Midbrain (tissue), 1 donor: ENCODE measurements around the gene BCL2L13.
A peak's percentile ranks its signal among the peaks of the same experiment; 100 is the strongest.
"Not testable (repeated sequence)": the region's sequence is repeated elsewhere in the genome, so short reads cannot be mapped to it uniquely, and the experiment has no call there.

Experiments
- DNase-seq: peaks from one replicate; lab custom pipeline; 2025; lab: John Stamatoyannopoulos, UW

Gene BCL2L13

DNA sequence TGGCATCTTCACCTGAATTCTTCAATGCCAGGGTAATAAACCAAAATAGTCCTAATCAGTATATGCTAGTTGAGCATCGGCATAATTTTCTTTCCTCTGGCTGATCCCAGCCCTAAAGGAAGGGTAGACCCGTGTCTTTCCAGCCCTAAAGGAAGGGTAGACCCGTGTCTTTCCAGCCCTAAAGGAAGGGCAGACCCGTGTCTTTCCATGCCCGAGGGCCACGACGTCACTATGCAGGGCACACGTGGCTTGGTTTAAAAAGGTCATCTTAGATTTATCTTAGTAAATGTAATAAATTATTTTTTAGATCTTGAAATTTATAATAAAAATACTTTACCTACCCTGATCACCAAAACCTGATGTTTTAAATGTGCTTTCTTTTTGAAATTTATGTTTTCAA lies 90.2 kb downstream of the BCL2L13 start:
- DNase-seq, result no peak

DNA sequence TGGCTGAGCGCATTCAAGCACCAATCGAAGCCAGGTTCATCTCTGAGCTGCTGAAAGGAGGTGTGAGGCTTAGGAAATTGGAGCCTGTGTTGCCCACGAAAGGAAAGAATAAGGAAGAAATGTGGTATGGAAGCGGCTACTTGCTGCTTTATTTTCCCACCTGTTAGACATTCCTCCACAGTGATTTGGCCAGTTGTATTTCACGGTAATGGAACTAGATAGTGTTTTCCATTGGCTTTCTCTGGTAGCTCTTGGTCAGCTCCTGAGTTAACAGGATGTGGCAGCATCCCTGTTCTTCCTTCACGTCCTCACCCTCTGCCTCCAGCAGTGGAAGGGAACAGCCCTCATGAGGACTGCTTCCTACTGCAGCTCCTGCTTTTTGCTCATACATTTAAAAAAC lies 91.0 kb downstream of the BCL2L13 start:
- DNase-seq, result no peak

GRCh38 chr22:17732251-17732854 lies 93.8 kb downstream of the BCL2L13 start:
- DNase-seq, result no peak

- no peak for DNase-seq
Measured at GRCh38 chr22:17733466-17733865, 94.9 kb downstream of the BCL2L13 start.

GRCh38 chr22:17734187-17734586 lies 95.6 kb downstream of the BCL2L13 start:
- no peak for DNase-seq

GRCh38 chr22:17738386-17739128 lies 100.0 kb downstream of the BCL2L13 start:
- DNase-seq, result no peak

DNA sequence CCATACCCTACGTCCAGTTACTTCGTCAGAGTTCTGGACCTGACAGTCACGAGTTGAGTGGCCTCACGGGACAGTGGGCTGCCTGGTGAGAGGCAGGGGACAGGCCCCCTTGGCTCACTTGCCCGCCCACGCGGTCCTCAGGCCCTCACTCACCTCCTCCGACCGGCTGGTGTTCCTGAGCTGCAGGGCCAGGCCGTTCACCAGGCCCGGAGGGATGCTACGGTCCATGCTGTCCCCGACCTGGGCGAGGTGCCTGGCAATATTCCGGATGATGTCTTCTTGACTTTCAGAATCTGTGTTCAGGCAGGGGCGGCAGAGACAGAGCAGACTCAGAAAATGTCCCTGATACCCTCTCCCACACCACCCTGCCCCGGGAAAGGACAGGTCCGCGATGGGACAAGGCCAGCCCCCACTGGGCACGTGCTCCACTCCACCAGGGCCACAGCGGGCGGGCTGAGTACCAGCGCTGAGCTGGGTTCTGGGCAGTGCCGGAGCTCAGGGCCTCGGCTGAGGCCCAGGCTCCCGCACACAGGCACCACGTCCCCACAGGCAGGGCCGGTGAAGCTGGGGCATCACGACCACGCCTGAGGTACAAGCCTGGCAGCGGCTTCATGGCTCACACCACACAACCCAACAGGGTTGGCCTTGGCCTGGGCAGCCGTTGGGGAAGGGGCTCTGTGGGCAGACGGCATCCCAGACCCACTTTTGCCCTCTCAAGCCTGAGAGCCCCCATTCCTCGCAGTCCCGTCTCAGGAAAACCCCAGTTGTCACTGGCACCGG lies 100.8 kb downstream of the BCL2L13 start:
- DNase-seq, result no peak

DNA sequence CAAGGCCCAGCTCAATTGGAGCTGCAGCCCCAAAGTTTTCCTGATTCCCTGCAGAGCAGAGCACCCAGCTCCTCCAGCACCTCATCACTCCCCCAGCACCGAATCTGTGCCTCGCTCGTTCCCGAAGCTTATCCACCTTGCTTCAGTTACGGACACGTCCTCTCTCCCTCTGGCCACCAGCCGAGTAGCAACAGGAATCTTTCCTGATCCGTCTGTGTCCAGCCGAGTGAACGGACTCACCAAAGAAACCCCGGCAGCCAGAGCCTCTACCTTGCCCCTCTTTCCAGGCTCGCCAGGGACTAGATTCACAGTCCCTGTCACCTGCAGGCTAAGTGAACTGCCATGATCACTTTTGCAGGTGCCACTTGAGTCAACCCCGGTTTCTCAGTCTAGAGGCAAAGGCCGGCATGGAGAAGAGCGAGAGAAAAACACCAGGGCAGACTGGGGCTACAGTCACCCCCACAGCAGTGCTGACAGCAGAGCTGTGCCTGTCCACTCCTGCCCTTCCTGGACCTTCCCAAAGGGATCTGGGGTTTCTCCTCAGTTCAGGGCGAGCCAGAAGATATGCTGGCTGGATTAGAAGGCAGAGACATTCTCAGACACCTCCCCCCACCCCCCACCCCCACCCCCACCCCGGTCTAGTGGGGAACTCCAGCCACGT lies 103.4 kb downstream of the BCL2L13 start:
- no peak for DNase-seq

GRCh38 chr22:17742527-17742902 lies 104.0 kb downstream of the BCL2L13 start:
- DNase-seq, result peak; percentile 71

DNA sequence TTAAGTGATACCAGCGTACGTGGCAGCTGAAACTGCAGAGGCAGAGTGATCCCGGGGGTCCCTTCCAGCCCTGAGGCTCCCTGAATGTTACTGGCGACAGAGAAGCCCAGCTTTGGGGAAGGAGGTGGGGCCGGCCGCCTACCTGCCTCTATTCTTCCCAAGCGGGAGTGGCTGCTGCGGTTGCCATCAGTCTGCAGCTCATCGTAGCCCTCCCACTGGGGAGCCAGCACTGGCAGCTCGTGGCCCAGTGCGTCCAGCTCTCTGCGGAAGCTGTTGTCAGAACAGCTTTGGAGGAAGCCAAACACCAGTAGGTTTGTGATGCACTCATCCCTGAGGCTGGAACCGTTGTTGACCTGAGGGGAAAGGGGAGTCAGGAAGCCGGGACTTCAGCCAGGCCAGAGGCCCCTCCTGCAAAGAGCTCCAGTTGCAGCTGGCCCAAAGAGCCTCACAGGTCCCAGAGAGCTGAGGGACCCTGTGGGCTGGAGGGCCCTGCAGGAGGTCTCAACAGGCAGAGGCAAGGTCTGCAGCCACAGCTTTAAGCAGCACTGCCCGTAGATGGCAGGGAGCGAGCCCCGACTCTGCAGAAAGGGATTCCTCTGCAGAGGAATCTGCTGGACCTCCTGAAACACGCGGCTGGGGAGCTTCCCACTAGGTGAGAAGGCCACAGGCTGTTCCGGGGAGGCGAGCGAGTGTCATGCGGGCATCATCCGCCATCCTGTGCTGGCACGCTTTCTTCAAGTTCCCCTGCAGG lies 105.3 kb downstream of the BCL2L13 start:
- DNase-seq, result no peak

DNA sequence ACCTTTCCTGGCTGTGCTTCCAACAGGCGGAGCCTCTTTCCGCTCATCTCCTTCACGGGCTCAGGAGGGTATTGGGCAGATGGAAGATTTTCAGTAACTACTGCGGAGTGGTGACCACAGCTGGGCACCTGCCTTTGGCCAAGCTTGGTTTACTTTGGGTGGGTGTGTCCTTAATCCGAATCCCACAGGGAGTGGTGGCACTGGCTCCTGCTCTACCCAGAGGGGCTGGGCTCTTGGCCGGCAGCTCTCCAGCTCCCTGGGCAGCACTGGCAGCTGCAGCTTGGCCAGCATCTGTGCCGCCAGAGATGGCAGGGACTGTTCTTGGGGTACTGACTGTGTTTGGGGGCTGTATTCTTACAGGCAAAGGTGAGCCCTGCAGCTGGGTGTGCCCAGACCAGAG lies 105.9 kb downstream of the BCL2L13 start:
- DNase-seq, result no peak

DNA sequence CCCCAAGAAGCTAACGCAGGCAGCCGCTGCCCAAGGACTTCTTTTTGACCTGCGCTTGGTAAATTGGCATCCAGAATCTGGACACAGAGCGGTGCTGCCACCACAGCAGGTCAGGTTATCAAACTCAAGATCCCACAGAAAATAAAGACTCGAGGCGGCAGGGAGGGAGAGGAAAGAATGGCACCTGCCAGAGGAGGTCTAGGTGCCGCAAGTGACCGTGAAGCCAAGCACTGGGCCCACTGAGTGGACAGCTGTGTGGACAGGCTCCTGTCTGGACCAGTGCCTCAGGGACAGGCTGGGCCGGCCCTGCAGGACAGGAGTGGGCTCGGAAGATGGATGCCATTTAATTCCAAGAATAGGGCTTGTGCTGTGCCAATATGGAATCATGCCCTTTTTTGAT lies 108.4 kb downstream of the BCL2L13 start:
- DNase-seq, result no peak

GRCh38 chr22:17748555-17749353 lies 110.2 kb downstream of the BCL2L13 start:
- DNase-seq, result no peak

- no peak for DNase-seq
Measured at GRCh38 chr22:17749605-17750395, 111.2 kb downstream of the BCL2L13 start.

GRCh38 chr22:17751596-17751995 lies 113.0 kb downstream of the BCL2L13 start:
- DNase-seq, result no peak

- DNase-seq, result no peak
Measured at GRCh38 chr22:17753401-17753989, 114.9 kb downstream of the BCL2L13 start.

- peak; percentile 18 for DNase-seq
Measured at GRCh38 chr22:17754233-17754925, 115.8 kb downstream of the BCL2L13 start.

- DNase-seq, result no peak
Measured at GRCh38 chr22:17761138-17761488, 122.6 kb downstream of the BCL2L13 start.

DNA sequence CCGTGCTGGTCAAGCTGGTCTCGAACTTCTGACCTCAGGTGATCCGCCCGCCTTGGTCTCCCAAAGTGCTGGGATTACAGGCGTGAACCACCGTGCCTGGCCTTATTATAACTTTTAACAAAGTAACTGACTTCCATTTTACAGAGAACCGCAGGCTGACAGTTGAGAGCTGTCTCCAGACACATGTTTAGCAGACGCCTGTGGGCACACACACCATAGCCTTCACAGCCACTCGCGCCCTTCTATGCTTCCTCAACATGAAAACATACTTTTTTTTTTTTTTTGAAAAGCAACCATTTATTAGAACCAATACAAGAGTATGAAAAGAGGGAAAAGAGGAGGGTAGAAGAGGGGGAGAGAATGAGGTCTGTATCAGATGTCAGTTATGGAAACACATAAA lies 124.9 kb downstream of the BCL2L13 start:
- not testable (repeated sequence) for DNase-seq
